IPS DF 6.9 (cell line): Measurements from ENCODE around the gene RBP5.

Experiments used
- DNase-seq: peaks from one replicate; pipeline ENCODE4 v3.0.0-alpha.2; 2013; ENCODE audit warnings: low read depth, low spot score
- H3K27ac ChIP-seq: one replicate; pipeline ENCODE4 v1.5.1; 2013; ENCODE audit warnings: low read length, control low read depth
- H3K27me3 ChIP-seq: 2 replicates; pipeline ENCODE4 v1.6.1; 2013; ENCODE audit warnings: mild to moderate bottlenecking, low read length; ENCODE audit not compliant: control insufficient read depth, insufficient read depth
- H3K36me3 ChIP-seq: 2 replicates; pipeline ENCODE4 v1.6.1; 2013; ENCODE audit warnings: low read length; ENCODE audit not compliant: control insufficient read depth, insufficient read depth
- H3K4me1 ChIP-seq: 2 replicates; pipeline ENCODE4 v1.6.1; 2013; ENCODE audit warnings: low read length; ENCODE audit not compliant: control insufficient read depth, insufficient read depth
- H3K4me3 ChIP-seq: 2 replicates; pipeline ENCODE4 v1.5.1; 2013; ENCODE audit warnings: mild to moderate bottlenecking, low read length
- H3K9me3 ChIP-seq: 2 replicates; pipeline ENCODE4 v1.6.1; 2013; ENCODE audit warnings: low read length, inconsistent platforms; ENCODE audit not compliant: control insufficient read depth, insufficient read depth
- WGBS: extraction: QIAGEN DNeasy Blood & Tissue Kit; methylation state at CpG from one replicate; pipeline ENCODE4 v1.1.7; 2013; ENCODE audit warnings: mixed read lengths, missing lambda C conversion rate; ENCODE audit not compliant: insufficient read length, insufficient coverage; 5-methylcytosine and 5-hydroxymethylcytosine counted together

RBP5 gene

DNA sequence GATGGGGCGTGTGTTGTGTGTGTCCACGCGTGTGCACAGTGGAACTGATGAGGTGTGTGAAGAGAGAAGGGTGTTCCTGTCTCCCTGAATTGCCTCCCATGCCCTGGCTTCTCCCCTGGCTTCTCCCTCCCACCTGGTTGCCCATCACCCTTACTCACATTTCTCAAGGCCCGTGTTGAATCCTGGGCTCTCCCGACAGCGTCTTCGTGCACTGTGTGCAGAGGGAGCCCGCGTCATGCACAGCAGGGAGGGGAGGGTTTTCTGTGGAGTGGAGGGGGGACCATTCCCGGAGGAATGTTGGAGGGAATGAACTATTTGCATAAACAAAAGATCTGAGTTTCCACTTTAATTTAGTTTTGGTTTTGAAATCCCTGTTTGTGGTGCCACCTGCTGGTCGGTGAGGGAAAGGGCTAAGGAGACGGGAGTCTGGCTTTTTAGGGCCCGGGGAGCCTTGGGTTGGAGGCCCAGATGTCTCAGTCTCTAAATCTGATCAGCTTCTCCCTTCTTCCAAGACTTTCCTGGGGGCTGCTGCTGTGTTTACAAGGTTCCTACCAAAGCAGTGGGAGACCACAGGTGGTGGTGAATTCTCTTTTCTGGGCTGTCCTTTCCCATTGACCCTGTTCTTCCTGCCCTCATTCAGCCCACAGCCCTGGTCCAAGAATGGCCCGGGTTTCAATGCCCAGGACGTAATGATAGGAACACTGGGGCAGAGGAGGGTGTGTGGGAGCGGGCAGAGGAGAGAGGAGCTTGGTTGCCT lies 36.3 kb downstream of the RBP5 start, which contains the start of gene C1R:
Gene C1R, minus strand, starts transcription at position 217 of the 757 bp plus-strand sequence. Its CDS starts 57 bp downstream, at position 160.
- WGBS = no CpG with 5 or more reads among the region's 16 CpGs
- H3K27me3 ChIP-seq = no peaks in the 10 kb centered on the region
- no peaks in the 10 kb centered on the region for H3K9me3 ChIP-seq
- H3K27ac ChIP-seq = no peak within 1 kb of the TSS
- no peak for DNase-seq
- no peaks in the 10 kb centered on the region for H3K36me3 ChIP-seq
- peaks cover 11% of the 10 kb centered on the region for H3K4me1 ChIP-seq
- H3K4me3 ChIP-seq = no peak within 1 kb of the TSS; the same call in 1 of the 2 replicates

- DNase-seq = no peak
- H3K9me3 ChIP-seq = no peaks in the 10 kb centered on the region
- H3K27me3 ChIP-seq = no peaks in the 10 kb centered on the region
- no CpG with 5 or more reads among the region's 10 CpGs for WGBS
- no peaks in the 10 kb centered on the region for H3K36me3 ChIP-seq
- H3K27ac ChIP-seq = no peak overlapping the region
- no peak overlapping the region for H3K4me3 ChIP-seq
- peaks cover 11% of the 10 kb centered on the region for H3K4me1 ChIP-seq
Measured at GRCh38 chr12:7091660-7092228, 36.9 kb downstream of the RBP5 start.

- no peak for DNase-seq
- H3K4me1 ChIP-seq = peaks cover 11% of the 10 kb centered on the region
- no peak overlapping the region for H3K27ac ChIP-seq
- no CpG with 5 or more reads among the region's 7 CpGs for WGBS
- no peak overlapping the region for H3K4me3 ChIP-seq
- H3K9me3 ChIP-seq = no peaks in the 10 kb centered on the region
- H3K27me3 ChIP-seq = no peaks in the 10 kb centered on the region
- H3K36me3 ChIP-seq = no peaks in the 10 kb centered on the region
Measured at GRCh38 chr12:7091171-7091570, 37.5 kb downstream of the RBP5 start.

DNA sequence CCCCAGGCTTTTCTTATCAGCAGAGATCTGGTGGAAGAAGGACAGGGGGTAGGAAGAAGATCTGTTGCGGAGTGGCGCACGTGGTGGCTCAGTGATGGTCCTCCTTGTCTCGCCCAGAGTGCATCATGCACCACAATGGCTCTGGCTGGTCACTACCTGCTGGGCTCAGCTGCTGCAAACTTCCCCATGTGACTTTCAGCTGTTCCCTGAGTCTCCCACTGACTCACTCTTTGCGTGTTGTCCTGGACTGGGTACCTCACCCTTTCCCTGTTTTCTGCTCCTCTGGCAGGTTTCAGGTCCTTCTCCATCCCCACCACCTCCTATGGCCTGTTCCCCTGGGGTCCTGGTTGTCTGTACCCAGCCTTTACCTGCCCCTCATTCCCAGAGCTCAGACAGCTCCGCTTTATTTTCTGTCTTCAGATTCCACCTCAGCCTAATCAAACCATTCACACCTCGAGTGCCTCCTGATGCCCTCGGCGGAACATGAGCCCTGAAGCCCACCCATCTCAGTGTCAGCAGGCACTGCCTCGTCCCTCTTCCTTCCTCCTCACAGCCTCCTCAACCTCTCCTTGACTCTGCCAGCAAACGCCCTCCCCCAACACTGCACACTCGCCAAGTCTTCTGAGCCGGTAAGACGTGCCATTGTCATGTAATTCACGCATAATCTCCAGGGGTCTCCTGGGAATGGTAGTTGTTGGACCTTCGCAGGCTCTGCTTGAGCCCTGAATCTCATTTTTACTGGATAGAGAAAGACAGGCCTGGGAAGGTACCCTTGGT lies 38.3 kb downstream of the RBP5 start:
- no peaks in the 10 kb centered on the region for H3K9me3 ChIP-seq
- no peak for DNase-seq
- H3K4me1 ChIP-seq = peaks cover 11% of the 10 kb centered on the region
- WGBS = no CpG with 5 or more reads among the region's 16 CpGs
- H3K4me3 ChIP-seq = no peak overlapping the region
- no peaks in the 10 kb centered on the region for H3K27me3 ChIP-seq
- H3K36me3 ChIP-seq = no peaks in the 10 kb centered on the region
- H3K27ac ChIP-seq = no peak overlapping the region

GRCh38 chr12:7089196-7089871 lies 39.4 kb downstream of the RBP5 start:
- Histone ChIP-seq H3K27ac (no peak overlapping the region), H3K27me3 (no peaks in the 10 kb centered on the region), H3K36me3 (0 out of 2 replicates have a peak, but pooled peaks cover 3% of the 10 kb centered on the region), H3K4me3 (no peak overlapping the region), H3K4me1 (peaks cover 11% of the 10 kb centered on the region), H3K9me3 (no peaks in the 10 kb centered on the region)
- DNase-seq = no peak
- WGBS = no CpG with 5 or more reads among the region's 11 CpGs

- no peak overlapping the region for H3K4me3 ChIP-seq
- 0 out of 2 replicates have a peak, but pooled peaks cover 3% of the 10 kb centered on the region for H3K36me3 ChIP-seq
- DNase-seq = no peak
- no peaks in the 10 kb centered on the region for H3K27me3 ChIP-seq
- H3K27ac ChIP-seq = no peak overlapping the region
- no peaks in the 10 kb centered on the region; the same call in 1 of the 2 replicates for H3K4me1 ChIP-seq
- H3K9me3 ChIP-seq = no peaks in the 10 kb centered on the region
Measured at GRCh38 chr12:7083125-7083524, 45.6 kb downstream of the RBP5 start.

DNA sequence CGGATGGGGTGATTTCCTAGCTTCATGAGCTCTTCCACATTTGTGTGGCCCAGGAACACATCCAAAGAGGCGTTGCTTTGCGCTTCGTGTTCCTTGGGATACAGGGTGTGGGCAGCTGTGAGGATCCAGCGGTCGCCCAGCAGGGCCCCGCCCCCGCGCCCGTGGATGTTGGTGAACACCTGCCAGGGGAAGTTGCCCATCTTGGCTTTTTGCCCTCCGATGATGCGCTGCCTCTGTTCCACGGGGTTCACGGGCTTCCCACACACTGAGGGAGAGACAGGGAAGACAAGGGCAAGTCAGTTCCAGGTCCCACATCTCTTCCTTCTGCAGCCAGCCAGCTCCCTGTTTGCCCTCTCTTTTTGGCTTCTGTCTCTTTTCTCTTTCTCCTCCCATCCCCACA lies 47.7 kb downstream of the RBP5 start:
- Histone ChIP-seq H3K27ac (no peak overlapping the region), H3K9me3 (no peaks in the 10 kb centered on the region), H3K4me1 (no peaks in the 10 kb centered on the region; the same call in 1 of the 2 replicates), H3K36me3 (0 out of 2 replicates have a peak, but pooled peaks cover 3% of the 10 kb centered on the region), H3K27me3 (no peaks in the 10 kb centered on the region), H3K4me3 (no peak overlapping the region)
- DNase-seq = no peak
- WGBS = no CpG with 5 or more reads among the region's 14 CpGs

GRCh38 chr12:7079826-7080125 lies 48.9 kb downstream of the RBP5 start:
- Histone ChIP-seq H3K4me1 (no peaks in the 10 kb centered on the region; the same call in 1 of the 2 replicates), H3K27me3 (no peaks in the 10 kb centered on the region), H3K4me3 (no peak overlapping the region), H3K27ac (no peak overlapping the region), H3K36me3 (0 out of 2 replicates have a peak, but pooled peaks cover 2% of the 10 kb centered on the region), H3K9me3 (no peaks in the 10 kb centered on the region)
- no peak for DNase-seq

GRCh38 chr12:7078163-7078562 lies 50.5 kb downstream of the RBP5 start:
- no peak for DNase-seq
- no CpG with 5 or more reads among the region's 4 CpGs for WGBS
- Histone ChIP-seq H3K4me1 (no peaks in the 10 kb centered on the region; the same call in 1 of the 2 replicates), H3K36me3 (no peaks in the 10 kb centered on the region), H3K9me3 (no peaks in the 10 kb centered on the region), H3K4me3 (no peak overlapping the region), H3K27me3 (no peaks in the 10 kb centered on the region), H3K27ac (no peak overlapping the region)

DNA sequence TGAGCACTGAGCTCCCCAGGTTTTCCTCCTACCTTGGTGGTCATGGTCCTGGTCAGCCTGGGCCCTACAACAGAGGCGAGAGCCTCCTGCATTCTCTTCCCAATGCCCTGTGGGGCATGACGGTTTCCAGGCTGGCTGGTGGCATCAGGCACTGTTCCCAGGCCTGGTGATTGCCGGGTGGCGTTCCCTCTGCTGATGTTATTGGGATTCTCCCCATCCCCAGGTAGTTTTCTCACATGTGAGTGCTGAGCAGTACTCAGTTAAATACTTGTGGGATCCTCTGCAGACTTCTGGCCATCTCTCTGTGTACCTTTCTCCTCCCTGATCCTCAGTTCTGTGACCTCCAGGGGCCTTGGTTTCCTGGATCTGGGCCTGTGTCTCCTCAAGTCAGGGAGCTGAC lies 52.2 kb downstream of the RBP5 start:
- Histone ChIP-seq H3K27me3 (no peaks in the 10 kb centered on the region), H3K27ac (no peak overlapping the region), H3K9me3 (no peaks in the 10 kb centered on the region), H3K4me3 (no peak overlapping the region), H3K36me3 (no peaks in the 10 kb centered on the region), H3K4me1 (no peaks in the 10 kb centered on the region; the same call in 1 of the 2 replicates)
- no CpG with 5 or more reads among the region's 4 CpGs for WGBS
- no peak for DNase-seq
